Dermis microvascular lymphatic vessel endothelial cell (primary cell): ENCODE results near the gene COL9A2. TPM values are rescaled to one million over a fixed set of nuclear protein-coding genes. Genes with fewer than 3 reads are reported as not detected.

ENCODE experiments used
- DNase-seq, 2 donors: peaks; one replicate each; pipeline versions ENCODE4 v3.0.0 to v3.0.0-alpha.2; 2010; ENCODE audit warnings: low read depth in 2 of 2
- total RNA-seq: library from RNA; depleted of rRNA; stranded (reverse); fragments of >200 nt; gene quantifications from 2 replicates; pipeline ENCODE4 v1.2.1, GENCODE V29; 2014

The COL9A2 gene
- total RNA-seq, 1 donor from 2014 or later: 0.39 TPM

DNA sequence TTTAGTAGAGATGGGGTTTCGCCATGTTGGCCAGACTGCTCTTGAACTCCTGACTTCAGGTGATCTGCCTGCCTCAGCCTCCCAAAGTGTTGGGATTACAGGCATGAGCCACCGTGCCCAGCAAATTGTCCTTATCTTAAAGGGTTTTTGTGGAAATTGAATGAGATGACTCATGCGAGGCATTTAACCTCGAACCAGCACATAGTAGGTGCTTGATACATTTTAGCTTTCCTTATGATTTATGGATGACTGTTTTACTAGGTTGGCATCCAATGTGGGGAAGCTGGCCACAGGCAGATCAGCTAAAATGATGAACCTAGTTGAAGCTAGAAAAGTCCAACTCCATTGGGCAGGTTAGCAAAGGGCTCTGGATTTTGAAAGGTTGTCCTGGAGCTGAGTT lies 1.4 kb upstream of the COL9A2 start:
- DNase-seq: no peak

DNA sequence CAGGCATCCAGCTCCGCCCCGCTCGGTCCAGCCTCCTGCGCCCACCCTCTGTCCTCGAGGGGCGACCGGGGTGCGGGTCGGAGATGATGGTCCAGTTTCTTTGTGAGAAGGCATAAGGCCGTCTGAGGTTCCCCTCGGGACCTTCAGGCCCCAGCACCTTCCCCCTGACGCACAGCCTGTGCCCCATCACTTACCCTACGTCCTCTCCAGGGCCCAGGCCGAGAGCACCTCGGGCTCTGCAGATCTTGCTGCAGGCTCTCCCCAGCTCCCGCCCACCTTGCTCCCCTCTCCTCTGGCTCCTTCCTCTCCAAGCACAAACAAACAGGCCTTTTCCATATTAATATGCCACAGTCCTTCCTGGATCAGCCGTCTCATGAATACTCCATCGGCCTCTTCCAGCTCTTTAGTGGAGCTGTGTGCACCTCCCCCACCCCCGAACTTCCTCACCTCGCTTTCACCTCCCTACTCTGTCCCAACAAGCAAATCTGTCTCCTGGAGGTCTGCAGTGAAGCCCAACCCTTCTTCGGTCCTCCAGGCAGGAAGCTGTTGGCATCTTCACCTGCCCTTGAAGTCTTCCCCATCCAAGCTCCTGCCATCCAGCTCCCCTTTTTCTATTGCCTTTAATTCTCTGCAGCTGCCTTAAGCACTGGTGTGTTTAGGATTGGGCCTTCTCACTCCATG lies 448 bp upstream of the COL9A2 start:
- no peak for DNase-seq

DNA sequence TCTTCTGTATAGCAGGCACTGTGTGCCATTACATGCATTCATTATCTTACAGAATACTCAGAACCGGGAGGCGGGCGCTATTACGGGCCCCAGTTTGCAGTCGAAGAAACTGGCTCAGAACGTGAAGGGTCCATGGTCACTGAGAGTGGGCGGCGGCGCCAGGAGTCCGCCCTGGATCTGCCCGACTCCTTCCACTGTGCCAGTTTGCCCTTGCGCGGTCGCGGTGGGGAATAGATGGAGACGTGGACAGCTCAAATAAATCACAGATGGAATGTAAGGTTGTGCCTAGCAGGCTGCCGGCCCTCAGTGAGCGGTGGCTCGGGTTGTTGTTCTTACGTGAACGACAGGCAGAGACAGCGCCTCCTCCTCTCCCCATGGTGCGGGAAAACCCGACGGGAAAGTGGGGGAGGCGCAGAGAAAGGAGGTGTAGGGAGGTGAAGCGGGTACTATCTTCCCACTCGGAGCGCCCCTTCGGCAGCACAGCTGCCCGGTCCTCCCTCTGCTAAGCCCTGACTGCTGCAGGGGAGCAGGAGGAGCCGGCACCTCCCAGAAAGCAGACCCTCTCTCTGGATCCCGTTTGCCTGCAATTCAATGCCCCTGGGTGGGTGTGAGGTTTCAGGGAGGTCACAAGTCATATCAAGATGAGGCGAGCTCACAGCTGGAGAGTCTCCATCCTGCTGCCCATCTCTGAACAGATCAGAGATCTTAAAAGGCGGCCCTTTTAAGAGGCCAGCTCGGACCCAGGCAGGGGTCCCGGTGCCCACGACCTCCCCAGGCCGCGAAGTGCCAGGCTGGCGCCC lies 1.1 kb downstream of the COL9A2 start:
- peak in 1 of 2 donors; percentile 17 for DNase-seq

DNA sequence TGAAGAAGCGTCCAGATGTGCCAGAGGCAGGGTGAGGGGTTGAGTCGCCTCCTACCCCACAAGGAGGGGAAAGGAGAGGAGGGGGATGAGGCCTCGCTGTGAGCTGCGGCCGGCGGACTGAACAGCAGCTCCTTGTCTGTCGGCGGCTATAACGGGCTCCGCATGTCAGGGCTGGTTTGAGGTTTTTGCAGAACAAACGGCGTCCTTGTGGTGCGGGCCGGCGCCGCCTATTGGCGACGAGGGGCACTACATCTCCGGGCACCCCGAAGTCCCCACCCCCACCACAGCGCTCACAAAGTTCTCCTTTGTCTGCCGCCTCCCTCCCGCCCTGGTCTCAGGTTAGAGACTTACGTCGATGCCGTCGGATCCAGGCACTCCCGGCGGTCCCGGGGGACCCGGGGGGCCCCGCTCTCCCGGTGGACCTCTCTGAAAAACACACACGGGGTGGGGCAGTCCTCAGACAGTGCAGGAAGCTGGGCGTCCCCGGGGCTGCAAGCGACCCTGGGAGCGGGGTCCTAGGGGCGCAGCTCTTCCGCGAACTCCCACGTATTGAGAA lies 1.8 kb downstream of the COL9A2 start:
- DNase-seq: peak; percentile 59 to 83

DNA sequence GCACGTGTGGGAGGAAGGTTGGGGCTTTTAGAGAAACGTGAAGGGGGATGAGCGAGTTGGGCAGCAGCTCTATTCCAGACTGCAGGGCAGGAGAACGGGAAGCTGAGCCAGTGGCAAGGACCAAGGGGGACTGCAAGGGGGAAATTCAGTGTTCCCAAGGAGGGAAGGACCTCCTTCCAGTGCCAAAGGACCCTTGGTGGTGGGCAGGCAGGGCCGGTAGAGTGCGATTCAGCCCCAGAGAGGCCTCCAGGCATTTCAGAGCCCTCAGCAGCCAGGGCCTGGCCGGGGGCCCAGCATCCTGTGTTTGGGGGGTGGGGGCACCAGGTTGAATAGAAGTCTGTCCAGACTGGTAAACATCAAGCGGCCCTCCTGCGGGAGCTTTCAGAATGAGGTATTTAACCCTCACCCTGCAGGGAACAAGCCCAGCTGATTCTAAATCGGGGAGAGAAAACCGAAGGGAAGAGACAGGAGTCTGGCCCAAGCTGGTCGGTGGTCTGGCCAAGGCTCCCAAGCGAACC lies 2.3 kb downstream of the COL9A2 start:
- DNase-seq: no peak

DNA sequence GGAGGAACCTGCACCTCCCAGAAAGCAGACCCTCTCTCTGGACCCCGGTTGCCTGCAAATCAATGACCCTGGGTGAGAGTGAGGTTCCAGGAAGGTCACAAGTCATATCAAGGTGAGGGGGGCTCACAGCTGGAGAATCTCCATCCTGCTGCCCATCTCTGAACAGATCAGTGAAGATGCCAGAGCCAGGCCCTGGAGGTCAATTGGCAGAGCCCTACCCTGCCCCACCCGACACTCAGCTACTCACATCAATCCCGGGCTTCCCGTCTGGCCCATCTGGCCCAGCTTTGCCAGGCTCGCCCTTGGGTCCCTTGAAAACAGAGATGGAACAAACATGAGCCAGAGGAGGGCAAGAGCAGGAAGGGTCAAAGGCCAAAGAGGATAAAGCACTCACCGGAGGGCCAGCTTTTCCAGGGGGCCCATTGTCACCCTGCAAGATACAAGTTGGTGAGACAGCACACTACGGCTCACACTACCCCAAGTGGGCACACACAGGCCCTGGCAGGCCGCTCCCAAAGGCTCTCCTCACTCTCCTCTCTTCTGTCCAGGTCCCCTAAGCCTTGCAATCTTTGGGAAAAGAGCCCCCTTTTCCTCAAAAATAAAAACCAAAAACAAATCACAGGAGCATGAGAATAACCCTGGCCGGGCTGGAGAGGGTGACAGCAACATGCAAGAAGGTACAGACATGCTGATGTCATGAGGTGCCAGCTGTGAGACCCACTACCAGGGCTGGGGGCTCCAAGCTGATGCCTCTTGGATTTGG lies 2.9 kb downstream of the COL9A2 start:
- no peak for DNase-seq

DNA sequence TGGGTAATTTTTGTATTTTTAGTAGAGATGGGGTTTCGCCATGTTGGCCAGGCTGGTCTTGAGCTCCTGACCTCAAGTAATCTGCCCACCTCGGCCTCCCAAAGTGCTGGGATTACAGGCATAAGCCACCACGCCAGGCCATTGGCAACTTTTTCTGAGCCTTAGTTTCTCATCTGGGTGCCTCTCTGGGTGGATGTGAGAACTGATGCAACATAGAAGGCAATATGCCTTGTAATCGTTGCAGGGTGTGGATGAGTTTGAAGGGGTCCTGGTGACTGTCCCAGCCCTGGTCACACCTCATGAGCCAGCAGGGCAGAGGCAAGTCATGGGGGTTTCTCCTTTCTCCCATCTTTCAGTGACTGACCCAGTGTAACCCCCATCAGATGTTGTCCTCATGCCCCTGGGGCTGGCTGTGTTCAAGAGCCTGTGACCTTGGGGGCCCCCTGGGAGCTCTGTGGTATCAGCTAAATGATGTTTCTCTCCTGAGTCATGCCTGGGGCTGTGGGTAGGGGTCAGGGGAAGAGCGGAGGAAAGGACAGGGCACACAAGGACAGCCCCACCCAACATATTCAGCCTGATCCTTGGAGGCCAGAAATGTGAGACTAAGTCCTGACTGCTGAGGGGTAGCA lies 3.6 kb downstream of the COL9A2 start:
- no peak for DNase-seq

DNA sequence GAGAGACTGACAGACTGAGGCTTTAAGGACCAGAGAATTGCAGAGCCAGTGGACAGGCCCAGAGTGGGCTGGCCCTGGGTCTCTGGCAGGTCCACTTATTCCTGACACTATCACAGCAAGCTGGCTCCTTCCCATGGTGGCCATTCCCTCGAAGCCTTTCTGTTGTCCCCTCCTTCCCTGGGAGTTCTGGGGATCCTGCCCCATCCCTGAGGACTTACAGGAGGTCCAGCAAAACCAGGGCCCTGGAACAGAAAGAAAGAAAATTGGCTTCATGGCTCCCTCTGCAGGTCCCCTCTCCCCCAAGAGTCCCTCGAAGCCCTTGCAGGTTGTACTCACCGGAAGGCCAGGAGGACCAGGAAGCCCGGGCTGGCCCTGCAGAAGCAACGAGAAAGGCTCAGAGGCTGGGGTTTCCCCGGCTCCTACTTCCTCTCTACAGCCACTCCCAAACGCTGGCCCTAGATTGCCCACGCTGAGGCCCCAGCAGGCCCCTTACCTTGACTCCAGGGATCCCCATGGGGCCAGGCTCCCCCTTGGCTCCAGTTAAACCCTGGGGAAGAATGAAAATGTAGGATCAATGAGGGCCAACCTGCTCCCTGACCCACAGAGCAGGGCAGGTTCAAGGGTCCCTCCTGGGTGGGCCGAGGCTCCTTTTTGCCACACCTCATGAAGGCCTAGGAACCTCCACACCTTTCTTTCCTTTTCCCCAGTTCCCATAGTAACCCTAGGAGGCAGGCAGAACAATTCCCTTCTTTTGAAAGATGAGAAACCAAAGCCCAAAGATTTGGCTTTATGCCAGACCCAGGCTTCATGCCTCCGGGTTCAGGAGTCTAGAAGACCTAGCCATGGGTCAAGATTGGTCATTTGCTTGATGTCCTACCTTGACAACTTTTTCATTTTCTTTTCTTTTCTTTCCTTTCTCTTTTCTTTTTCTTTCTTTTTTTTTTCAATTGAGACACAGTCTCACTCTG lies 4.6 kb downstream of the COL9A2 start:
- no peak for DNase-seq

DNA sequence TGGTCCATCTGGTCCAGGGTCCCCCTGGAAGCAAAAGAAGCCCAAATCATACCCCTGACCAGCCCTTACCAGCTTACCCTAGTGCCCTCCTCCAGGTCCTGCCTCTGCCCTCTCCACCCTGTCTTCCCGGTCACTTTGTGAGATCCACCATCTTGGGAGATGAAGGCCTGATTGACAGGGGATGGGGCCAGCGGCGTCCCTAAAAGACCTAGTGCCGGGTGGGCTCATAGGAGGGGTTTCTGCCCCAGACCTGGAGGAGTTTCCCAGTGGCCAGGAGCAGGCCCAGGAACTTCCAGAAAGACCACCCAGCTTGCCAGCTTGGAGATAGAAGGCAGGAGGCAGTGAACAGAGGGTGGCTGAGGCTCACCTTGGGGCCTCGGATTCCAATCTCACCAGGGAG lies 5.4 kb downstream of the COL9A2 start:
- DNase-seq: no peak

DNA sequence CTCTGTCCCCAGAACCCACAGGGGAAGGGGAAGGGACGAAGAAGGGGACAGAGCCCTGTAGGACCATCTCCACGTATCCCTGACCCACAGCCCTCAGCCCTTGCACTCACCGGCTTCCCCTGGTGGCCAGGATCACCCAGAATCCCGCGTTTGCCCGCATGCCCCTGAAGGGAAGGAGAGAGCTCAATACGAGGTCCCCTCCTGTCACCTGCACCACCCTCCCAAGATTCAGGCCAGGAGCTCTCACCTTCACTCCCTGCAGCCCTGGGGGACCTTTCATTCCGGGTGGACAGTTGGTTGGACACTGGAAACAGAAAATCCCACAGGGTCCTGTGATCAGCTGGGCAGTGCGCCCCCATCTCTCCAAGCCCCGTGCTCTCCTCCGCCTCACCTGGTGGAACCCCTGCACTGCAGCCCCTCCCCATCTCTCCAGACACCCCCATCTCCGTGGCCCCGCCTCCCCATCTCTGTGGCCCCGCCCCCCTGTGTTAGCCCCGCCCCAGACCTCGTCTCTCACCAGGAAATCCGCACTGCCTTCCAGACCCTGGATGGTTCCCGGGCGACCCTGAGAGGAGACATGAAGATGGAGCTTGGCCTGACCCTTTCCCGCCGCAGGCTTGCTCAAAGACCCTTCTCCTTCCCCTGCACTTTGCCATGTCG lies 6.0 kb downstream of the COL9A2 start:
- no peak for DNase-seq

DNA sequence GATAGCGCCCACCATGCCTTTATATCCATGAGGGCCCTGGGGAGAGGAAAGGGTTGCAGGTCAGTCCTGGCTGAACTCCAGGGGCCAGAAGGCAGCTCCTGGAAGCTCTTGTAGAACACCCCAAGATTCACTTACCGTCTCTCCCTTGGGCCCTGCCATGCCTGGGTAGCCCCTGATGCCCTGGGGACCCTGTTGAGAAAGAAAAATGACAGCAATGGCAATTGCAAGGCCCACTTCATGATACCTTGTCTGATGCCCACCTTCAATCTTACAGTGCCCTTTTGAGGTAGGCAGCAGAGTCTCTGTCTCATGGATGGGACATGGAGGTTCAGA lies 7.0 kb downstream of the COL9A2 start:
- DNase-seq: no peak

DNA sequence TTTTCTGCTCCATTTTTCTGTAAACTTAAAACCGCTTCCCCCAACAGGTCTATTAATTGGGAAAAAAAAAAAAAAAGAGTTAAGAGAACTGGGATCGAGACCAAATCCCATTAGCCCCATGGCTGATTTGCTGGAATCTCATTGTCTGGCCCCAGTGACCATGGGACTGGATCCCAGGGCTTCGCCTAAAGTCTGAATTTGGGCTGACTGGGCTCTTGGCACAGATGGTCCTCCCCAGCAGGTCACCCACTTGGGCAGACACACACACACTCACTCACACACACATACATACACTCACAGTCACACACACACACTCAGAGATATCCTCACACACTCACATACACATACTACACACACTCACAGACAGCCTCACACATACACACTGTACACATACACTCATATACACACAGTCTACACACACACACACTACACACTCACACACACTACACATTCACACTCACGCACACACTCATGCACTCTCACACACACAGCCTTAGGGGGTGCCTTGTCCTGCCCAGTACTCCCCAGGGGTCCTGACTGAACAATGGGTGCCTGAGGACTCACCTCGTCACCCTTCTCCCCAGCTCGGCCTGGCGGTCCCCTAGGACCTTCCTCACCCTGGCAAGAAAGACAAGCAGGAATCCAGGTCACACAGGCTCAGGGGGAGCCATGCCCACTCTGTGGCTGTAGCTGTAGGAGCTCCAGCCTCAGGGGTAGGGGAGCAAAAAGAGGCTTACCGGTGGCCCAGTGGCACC lies 7.5 kb downstream of the COL9A2 start:
- DNase-seq: no peak

DNA sequence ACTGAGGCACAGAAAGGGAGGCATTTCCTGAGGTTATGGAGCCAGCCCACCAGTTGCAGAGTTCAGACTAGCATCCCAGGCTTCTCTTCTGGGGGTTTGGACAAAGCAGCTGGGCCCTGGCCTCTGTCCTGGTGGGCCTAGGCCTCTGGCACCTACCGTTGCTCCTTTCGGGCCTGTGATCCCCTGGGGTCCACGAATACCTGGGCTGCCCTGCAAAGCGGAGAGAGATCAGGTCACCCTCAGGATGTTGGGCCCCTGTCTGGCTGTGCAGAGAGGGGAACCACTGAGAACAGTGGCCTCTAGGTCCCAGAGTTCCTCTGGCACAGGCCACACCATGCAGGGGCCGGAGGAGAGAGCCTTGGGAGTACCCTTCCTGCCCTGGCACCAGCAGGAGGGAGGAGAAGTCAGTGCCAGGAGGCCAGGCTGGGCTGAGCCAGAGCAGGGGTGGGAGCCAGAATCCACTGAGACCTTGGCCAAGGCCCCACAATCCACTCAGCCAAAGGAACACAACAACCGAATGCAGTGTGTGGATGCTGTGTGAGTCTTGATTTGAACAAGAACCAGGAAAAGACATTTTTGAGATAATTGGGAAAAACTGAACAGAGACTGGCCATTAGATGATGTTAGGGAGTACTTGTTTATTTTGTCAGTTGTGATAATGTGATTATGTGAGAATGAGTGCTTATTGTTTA lies 8.9 kb downstream of the COL9A2 start:
- DNase-seq: no peak

DNA sequence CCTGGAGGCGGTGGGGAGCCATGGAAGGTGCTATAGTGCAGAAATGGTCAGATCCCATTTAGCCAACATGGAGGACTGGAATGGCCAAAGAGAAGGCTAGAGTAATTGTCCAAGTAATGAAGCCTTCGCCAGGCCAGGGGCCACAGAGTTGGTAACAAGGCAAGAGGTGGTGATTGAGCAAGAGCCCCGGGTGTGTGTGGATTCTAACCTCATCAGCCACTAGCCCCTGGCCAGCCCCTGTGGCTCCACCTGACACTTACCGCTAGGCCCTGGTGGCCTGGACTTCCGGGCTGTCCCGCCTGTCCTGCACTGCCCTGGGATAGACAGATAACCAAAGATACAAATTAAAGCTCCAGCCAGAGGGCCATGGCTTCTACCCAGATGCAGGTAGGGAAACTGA lies 9.9 kb downstream of the COL9A2 start:
- DNase-seq: no peak

DNA sequence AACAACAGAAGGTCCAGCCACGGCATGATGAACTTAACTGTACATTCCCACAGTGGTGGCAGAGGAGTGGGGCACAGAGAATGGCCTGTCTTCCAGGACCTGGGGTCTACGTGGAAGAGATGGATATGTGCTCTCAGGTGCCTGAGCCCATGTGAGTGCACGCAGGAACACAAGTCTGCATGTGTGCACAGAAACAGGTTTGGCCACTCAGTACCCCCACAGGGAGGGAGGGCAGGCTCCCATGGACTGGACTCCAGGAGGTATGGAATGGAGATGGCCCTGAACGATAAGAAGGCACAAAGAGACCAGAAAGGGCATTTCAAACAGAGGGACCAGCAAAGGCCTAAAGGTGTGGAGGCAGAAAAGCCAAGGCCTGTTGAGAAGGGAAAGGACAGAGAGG lies 10.8 kb downstream of the COL9A2 start:
- no peak for DNase-seq

DNA sequence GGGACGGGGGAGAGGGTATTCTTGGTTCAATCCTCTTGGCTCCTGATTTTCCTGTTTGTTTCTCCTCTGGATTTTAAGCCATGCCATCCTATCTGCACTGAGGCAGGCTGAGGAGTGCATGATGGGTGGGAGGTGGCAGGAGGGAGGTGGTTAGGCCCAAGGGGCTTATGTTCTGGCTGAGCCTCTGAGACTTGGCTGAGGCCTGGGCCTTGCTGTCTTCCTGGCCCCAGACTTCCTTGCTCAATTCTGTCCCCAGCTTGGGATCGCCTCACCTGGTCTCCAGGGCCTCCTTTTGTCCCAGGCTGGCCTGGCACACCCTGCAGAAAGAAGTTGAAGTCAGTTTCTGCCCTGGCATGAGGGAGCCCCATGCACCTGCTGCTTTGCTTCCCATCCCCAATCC lies 11.2 kb downstream of the COL9A2 start:
- DNase-seq: no peak

DNA sequence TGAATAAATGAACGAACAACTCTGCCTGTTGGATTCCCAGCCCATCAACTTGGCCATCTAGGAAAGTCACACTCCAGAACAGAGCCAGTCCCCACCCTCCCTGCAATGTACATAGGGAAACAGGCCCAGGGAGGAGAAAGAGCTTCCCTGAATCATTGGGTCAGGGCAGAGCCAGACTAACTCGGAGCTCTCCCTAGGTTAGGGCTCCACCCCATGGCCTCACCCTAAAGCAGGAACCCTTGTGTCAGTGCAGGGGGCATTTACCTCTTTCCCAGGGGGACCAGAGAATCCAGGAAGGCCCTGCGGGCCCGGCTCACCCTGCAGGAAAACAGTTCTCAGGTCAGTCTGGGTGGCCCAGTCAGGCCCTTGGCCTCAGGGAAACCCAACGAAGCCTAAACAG lies 11.6 kb downstream of the COL9A2 start:
- no peak for DNase-seq

DNA sequence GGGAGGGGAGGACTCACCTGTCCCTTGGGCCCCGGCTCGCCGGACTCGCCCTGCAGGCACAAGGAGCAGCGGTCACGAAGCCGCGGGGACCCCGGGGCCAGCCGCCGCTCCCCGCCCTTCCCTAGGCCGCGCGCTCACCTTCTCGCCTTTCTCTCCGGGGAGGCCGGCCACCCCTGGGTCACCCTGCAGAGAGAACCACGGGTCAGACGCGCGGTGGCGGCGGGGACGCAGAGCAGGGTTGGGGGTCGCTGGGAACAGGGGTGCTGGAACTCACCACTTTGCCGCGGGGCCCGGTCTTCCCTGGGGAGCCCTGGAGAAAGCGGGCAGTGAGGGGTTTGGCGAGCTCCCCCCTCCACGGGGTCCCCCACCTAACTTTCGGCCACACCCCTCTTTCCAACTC lies 13.3 kb downstream of the COL9A2 start:
- no peak for DNase-seq
